ENCODE results near the gene NT5C3B.
A peak's percentile ranks its signal among the peaks of the same experiment; 100 is the strongest.

NT5C3B gene

DNA sequence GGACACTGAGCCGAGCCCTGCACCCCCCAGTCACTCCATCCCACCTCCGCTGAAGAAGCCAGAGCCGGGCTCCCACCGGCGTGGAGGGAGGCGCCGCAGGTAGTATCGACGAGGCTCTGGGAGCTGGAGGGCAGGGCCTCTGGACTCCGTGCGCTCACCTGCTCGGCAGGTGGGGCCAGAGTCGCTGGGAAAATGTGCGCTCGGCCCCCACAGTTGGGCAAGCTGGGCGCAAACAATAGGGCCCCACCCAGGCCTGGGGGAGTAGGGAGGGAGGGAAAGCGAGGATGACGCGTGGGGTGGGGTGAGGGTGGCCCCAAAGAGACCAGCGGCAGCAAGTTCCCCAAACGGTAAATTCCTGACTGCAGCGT, 50.2 kb downstream of the NT5C3B start (continued):
- TF ChIP-seq, protein P1, sequence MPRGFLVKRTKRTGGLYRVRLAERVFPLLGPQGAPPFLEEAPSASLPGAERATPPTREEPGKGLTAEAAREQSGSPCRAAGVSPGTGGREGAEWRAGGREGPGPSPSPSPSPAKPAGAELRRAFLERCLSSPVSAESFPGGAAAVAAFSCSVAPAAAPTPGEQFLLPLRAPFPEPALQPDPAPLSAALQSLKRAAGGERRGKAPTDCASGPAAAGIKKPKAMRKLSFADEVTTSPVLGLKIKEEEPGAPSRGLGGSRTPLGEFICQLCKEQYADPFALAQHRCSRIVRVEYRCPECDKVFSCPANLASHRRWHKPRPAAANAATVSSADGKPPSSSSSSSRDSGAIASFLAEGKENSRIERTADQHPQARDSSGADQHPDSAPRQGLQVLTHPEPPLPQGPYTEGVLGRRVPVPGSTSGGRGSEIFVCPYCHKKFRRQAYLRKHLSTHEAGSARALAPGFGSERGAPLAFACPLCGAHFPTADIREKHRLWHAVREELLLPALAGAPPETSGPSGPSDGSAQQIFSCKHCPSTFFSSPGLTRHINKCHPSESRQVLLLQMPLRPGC (tag by site-specific recombination; IDR thresholded peaks at IDR 0.05): peak; percentile 31; the same call in 1 of the 2 replicates
- TF ChIP-seq ZNF670 (tag by site-specific recombination; IDR thresholded peaks at IDR 0.05; ENCODE audit: low read depth) (no peak), ZNF561 (tag by site-specific recombination; IDR thresholded peaks at IDR 0.05; ENCODE audit: borderline replicate concordance) (no peak), ZIC2 (tag by site-specific recombination; IDR thresholded peaks at IDR 0.05) (peak; percentile 81), ZNF366 (tag by site-specific recombination; conservative IDR thresholded peaks at IDR 0.05) (0 out of 2 replicates have a peak, but pooled peaks have one; percentile 26), ZNF529 (tag by site-specific recombination; IDR thresholded peaks at IDR 0.05; ENCODE audit: insufficient replicate concordance) (no peak), ZNF394 (tag by site-specific recombination; IDR thresholded peaks at IDR 0.05; ENCODE audit: borderline replicate concordance) (no peak), SP3 (tag by site-specific recombination; IDR thresholded peaks at IDR 0.05) (peak; percentile 3), GLI4 (tag by site-specific recombination; IDR thresholded peaks at IDR 0.05) (no peak), KLF1 (tag by site-specific recombination; IDR thresholded peaks at IDR 0.05) (peak; percentile 97), ZBTB8A (tag by site-specific recombination; IDR thresholded peaks at IDR 0.05) (0 out of 2 replicates have a peak, but pooled peaks have one; percentile 22), ZNF433 (tag by site-specific recombination; IDR thresholded peaks at IDR 0.05; ENCODE audit: low read depth) (no peak), SP2 (tag by site-specific recombination; IDR thresholded peaks at IDR 0.05) (peak; percentile 37; the same call in 1 of the 2 replicates), ZNF830 (tag by site-specific recombination; IDR thresholded peaks at IDR 0.05; ENCODE audit: low read depth) (no peak), ZFHX2 (tag by site-specific recombination; conservative IDR thresholded peaks at IDR 0.05) (peak; percentile 60), ZNF664 (tag by site-specific recombination; IDR thresholded peaks at IDR 0.05) (no peak), BCL11A (tag by site-specific recombination; IDR thresholded peaks at IDR 0.05; ENCODE audit: low read depth) (peak; percentile 10; the same call in 1 of the 2 replicates), ZFP69B (tag by site-specific recombination; IDR thresholded peaks at IDR 0.05) (peak; percentile 74), ZNF133 (tag by site-specific recombination; IDR thresholded peaks at IDR 0.05) (no peak), ZBTB21 (tag by site-specific recombination; IDR thresholded peaks at IDR 0.05) (no peak), ZNF776 (tag by site-specific recombination; IDR thresholded peaks at IDR 0.05; ENCODE audit: borderline replicate concordance) (no peak), ZSCAN30 (tag by site-specific recombination; IDR thresholded peaks at IDR 0.05) (no peak), KLF8 (tag by site-specific recombination; IDR thresholded peaks at IDR 0.05) (peak; percentile 83), GLIS2 (tag by site-specific recombination; IDR thresholded peaks at IDR 0.05) (peak; percentile 92)
- TF ChIP-seq, protein P2, sequence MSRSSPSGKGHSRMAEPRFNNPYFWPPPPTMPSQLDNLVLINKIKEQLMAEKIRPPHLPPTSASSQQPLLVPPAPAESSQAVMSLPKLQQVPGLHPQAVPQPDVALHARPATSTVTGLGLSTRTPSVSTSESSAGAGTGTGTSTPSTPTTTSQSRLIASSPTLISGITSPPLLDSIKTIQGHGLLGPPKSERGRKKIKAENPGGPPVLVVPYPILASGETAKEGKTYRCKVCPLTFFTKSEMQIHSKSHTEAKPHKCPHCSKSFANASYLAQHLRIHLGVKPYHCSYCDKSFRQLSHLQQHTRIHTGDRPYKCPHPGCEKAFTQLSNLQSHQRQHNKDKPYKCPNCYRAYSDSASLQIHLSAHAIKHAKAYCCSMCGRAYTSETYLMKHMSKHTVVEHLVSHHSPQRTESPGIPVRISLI (tag by site-specific recombination; IDR thresholded peaks at IDR 0.05): no peak
- TF ChIP-seq, protein P3, sequence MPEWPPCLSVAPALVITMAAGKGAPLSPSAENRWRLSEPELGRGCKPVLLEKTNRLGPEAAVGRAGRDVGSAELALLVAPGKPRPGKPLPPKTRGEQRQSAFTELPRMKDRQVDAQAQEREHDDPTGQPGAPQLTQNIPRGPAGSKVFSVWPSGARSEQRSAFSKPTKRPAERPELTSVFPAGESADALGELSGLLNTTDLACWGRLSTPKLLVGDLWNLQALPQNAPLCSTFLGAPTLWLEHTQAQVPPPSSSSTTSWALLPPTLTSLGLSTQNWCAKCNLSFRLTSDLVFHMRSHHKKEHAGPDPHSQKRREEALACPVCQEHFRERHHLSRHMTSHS (tag by site-specific recombination; IDR thresholded peaks at IDR 0.05): no peak
- TF ChIP-seq, protein P4, sequence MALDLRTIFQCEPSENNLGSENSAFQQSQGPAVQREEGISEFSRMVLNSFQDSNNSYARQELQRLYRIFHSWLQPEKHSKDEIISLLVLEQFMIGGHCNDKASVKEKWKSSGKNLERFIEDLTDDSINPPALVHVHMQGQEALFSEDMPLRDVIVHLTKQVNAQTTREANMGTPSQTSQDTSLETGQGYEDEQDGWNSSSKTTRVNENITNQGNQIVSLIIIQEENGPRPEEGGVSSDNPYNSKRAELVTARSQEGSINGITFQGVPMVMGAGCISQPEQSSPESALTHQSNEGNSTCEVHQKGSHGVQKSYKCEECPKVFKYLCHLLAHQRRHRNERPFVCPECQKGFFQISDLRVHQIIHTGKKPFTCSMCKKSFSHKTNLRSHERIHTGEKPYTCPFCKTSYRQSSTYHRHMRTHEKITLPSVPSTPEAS (tag by site-specific recombination; IDR thresholded peaks at IDR 0.05): no peak
- TF ChIP-seq, protein P5, sequence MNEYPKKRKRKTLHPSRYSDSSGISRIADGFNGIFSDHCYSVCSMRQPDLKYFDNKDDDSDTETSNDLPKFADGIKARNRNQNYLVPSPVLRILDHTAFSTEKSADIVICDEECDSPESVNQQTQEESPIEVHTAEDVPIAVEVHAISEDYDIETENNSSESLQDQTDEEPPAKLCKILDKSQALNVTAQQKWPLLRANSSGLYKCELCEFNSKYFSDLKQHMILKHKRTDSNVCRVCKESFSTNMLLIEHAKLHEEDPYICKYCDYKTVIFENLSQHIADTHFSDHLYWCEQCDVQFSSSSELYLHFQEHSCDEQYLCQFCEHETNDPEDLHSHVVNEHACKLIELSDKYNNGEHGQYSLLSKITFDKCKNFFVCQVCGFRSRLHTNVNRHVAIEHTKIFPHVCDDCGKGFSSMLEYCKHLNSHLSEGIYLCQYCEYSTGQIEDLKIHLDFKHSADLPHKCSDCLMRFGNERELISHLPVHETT (tag by site-specific recombination; IDR thresholded peaks at IDR 0.05): 0 out of 2 replicates have a peak, but pooled peaks have one; percentile 14
- TF ChIP-seq, protein P6, sequence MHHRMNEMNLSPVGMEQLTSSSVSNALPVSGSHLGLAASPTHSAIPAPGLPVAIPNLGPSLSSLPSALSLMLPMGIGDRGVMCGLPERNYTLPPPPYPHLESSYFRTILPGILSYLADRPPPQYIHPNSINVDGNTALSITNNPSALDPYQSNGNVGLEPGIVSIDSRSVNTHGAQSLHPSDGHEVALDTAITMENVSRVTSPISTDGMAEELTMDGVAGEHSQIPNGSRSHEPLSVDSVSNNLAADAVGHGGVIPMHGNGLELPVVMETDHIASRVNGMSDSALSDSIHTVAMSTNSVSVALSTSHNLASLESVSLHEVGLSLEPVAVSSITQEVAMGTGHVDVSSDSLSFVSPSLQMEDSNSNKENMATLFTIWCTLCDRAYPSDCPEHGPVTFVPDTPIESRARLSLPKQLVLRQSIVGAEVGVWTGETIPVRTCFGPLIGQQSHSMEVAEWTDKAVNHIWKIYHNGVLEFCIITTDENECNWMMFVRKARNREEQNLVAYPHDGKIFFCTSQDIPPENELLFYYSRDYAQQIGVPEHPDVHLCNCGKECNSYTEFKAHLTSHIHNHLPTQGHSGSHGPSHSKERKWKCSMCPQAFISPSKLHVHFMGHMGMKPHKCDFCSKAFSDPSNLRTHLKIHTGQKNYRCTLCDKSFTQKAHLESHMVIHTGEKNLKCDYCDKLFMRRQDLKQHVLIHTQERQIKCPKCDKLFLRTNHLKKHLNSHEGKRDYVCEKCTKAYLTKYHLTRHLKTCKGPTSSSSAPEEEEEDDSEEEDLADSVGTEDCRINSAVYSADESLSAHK (tag by site-specific recombination; IDR thresholded peaks at IDR 0.05): no peak
- TF ChIP-seq, protein P7, sequence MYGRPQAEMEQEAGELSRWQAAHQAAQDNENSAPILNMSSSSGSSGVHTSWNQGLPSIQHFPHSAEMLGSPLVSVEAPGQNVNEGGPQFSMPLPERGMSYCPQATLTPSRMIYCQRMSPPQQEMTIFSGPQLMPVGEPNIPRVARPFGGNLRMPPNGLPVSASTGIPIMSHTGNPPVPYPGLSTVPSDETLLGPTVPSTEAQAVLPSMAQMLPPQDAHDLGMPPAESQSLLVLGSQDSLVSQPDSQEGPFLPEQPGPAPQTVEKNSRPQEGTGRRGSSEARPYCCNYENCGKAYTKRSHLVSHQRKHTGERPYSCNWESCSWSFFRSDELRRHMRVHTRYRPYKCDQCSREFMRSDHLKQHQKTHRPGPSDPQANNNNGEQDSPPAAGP (tag by site-specific recombination; IDR thresholded peaks at IDR 0.05): peak; percentile 66
